GM19463 (cell line): ENCODE measurements around the gene MYOM3.
"Not testable (repeated sequence)": the region's sequence is repeated elsewhere in the genome, so short reads cannot be mapped to it uniquely, and the experiment has no call there.

Experiments used
- ATAC-seq: cut with Tn5 transposase; IDR thresholded peaks from one replicate; pipeline ENCODE4 v1.9.1; 2021; ENCODE audit warnings: mild to moderate bottlenecking, moderate library complexity; ENCODE audit not compliant: unreplicated experiment

Gene MYOM3

DNA sequence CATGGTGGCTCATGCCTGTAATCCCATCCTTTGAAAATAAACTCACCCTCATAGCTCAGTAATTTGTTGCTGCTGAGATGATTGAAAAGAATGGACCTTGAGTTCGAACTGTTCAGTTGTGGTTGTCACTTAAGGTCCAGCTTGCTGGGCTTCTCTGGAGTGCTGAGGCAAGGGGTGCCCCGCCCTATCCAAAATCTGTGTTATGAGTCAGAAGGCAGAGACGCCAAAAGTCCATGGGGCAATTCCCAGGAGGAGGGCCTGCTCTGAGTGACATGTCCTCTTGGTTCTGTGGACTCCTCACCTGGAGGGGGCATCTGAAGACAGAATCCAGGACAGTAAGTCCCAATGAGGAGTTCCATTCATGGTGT is 64.8 kb downstream of the MYOM3 start:
- ATAC-seq = no peak

DNA sequence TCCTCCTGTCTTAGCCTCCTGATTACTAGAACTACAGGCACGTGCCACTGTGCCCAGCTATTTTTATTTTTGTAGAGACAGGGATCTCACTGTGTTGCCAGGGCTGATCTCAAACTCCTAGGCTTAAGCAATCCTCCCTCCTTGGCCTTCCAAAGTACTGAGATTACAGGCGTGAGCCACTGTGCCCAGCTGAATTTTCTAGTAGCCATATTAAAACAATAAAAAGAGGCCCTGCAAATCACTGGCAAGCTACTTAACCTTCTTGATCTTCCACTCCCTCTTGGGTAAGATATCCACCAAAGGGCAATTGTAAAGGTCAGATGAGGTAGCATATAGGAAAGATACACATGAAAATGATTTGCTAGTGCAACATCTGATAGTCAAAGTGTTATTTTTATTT is 66.2 kb downstream of the MYOM3 start:
- ATAC-seq = no peak

DNA sequence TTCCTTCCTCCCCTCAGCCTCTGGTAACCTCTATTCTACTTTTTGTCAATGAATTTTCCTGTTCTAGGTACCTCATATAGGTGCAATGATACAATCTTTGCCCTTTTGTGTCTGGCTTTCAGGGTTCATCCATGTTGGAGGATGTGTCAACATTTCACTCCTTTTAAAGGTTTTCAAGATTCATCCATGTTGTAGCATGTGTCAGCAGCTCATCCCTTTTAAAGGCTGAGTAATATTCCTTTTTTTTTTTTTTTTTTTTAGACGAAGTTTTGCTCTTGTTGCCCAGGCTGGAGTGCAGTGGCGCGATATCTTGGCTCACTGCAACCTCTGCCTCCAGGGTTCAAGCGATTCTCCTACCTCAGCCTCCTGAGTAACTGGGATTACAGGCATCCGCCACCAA is 67.3 kb downstream of the MYOM3 start:
- ATAC-seq = not testable (repeated sequence)

DNA sequence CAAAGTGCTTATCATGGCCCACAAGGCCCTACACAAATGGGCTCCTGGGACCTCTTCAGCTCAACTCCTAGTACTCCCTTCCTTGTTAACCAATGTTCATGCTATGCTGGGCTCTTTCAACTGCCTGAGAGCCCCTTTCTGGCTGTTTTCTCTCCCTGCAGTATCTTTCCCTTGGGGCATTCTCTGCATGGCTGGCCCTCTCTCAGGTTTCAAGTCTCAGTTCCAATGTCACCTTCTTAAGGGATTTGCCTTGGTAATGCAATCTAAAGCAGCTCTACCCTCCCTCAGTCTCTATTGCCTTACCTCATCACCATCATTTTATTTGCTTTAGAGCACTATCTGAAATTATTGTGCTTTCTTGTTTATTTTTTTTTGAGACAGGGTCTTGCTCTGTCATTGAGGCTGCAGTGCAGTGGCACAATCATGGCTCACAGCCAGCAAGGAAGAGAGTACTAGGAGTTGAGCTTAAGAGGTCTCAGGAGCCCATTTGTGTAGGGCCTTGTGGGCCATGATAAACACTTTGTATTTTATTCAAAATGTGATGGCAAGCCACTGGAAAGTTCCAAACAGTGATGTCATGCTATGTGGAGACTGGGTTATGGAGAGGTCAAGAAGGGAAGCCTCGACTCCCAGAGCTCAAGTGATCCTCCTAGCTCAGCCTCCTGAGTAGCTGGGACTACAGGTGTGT is 68.4 kb downstream of the MYOM3 start:
- ATAC-seq = no peak

DNA sequence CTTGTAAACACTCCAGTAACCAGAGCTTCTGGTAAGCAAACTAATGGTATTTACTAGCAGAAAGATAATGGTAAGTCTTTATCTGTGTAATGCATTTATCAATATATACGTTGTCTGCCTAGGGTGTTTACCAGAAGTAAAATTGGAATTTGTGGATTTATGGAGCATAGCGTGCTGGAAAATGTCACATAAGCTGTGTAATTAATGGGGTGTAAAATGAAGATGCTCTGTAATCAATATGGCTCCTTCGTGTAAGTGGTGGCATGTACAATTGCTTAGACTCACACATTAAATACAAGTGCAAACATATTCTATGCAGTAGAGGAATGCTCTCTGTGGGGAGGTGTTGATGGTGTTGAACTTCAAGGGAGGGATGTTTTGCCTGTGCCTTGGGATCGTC is 69.6 kb downstream of the MYOM3 start:
- ATAC-seq = no peak

DNA sequence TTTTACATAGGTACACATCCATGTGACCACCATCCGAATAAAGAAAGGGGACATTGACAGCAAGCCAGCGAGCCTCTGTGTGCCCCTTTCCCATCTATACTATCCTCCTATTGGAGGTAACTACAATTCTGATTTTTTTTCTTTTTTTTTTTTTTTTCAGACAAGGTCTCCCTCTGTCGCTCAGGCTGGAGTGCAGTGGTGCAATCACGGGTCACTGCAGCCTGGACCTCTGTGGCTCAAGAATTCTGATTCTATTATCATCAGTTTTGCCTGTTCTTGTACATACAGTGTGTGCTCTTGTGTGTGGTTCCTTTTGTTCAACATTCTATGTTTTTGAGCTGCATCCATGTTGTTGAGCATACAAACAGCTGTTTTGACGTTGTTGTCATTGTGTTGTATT is 75.8 kb downstream of the MYOM3 start:
- ATAC-seq = no peak

DNA sequence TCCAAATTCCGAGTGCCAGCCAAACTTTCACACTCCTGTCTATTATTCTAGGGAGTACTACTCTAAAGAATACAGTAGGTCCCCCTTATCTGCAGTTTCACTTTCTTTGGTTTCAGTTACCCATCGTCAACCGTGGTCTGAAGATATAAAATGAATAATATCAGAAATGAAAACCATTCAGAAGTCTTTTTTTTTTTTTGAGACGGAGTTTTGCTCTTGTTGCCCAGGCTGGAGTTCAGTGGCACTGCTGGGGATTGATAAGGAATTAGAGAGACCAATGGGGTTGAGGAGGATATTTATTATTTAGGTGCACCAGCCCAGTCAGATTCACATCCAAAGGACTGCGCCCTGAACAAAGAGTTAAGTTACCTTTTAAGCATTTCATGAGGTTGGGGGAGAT is 79.0 kb downstream of the MYOM3 start:
- no peak for ATAC-seq

DNA sequence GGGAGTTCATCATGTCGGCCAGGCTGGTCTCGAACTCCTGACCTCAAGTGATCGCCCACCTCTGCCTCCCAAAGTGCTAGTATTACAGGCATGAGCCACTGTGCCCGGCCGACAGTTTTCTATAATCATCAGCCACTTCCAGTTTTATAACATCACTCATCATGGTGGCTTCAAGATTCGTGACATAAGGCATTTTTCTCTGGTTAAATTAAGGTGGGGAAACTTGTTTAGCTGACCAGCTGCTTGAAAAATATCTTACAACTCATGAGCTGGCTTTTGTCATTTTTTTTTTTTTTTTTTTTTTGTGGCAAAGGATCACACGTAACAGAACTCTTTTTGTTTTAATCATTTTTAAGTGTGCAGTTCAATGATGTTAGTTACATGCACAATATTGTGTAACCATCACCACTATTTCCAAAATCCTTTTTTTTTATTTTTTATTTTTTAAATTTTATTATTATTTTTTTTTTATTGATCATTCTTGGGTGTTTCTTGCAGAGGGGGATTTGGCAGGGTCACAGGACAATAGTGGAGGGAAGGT is 80.9 kb downstream of the MYOM3 start:
- not testable (repeated sequence) for ATAC-seq

DNA sequence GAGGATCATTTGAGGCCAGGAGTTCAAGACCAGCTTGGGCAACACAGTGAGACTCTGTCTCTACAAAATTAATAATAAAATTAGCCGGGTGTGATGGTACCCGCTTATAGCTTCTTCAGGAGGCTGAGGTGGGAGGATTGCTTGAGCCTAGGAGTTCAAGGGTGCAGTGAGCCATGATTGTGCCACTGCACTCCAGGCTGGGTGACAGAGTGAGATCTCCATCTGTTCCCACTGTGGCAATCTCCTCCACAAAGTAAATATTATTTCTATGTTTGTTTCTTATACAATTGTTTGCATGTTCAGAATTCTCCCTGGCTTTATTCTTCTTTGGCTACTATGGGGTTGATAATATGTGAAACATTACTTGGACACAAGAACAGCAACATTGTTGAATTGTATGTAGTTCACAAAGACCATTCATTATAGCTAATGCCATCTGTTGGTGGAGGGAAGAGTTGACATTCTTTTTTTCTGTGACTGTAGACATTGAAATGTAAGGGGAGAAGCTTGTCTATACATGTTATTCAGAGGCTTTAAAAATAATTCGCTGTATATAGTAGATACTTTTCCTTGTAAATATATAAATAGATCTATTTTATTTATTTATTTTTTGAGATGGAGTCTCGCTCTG is 84.0 kb downstream of the MYOM3 start:
- no peak for ATAC-seq

DNA sequence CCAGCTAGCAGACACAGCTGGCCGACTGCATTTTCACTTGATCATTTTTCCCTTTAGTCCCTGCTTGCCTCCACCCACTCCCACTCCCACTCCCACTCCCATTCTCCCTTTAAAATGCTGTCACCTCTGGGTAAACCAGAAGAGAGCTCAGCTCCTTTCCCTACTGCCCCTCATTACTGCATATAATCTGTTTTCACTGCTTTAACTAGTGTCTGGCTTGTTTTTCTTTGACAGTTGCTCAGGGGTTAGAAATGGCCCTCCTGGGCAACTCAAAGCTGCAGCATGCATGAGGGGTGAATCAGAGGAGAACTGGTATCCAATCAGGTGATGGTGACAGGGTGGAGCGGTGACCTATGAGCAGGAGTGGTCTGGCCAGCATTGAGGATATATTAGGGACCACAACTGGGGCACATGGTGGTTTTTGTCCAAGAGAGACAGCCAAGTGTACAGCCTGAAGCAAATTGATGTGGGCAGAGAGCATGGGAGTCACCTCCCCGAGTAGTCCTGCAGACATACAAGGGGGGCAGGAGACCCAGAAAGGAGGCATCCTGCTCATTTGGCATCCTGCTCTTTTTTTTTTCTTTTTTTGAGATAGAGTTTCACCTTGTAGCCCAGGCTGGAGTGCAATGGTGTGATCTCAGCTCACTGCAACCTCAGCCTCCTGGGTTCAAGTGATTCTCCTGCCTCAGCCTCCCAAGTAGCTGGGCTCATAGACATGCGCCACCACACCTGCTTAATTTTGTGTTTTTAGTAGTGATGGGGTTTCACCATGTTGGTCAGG is 89.2 kb downstream of the MYOM3 start:
- no peak for ATAC-seq

DNA sequence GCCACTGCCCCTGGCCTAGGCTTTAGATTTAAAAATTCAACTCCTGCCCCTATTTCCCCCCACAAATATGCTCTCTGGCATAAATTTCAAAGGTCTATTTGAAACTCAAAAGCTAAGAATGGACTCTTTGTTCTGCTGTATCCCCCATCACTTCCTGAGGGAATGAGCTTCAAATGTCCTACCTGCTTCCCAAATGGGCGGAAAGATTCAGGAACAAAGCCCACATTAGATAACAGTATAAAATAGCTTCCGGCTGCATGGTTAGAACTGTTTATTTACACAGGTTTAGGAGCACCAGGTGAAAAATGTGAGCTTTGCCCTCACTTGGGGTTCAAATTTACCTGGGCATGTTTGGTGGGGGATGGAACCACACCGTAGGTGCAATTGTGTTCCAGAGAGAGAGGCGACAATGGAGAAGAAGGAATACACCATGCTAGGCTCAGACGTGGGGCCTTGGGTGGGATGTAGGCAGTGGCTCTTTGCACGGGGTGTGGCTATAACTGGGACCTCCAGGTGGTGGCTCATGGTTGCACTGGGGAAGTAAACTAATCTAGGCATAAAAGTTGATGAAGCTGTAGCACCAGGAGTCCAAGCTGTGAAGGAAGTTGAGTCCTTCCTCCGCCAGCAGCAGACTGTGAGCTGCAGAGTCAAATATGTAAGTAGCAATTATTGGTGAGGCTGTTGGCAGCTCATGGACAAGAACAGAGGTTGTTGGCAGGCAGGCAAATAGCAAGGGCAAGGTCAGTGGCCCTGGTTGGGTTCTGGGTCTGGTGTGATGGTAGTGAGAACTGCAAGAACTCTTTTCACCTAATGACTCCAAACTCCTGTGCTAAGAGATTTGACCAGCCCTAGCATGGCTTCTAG is 90.3 kb downstream of the MYOM3 start:
- ATAC-seq = no peak

DNA sequence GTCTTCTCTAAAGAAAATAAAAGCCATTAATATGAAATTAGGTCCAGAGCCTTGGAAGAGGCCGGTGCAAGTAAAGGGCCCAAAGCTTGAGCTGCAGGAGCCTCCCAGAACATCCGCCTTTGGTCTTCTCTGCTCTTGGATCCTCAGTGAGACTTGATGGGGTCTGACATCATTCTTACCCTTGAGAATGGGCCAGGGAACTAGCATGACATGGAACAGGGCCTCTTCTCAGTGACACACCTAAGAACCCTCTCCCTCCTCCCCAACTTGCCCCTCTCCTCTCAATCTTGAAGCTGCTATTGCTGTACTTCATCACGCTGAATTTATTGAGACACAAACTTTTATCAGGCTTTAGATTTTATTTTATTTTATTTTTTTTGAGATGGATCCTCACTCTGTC is 91.5 kb downstream of the MYOM3 start:
- ATAC-seq = no peak

DNA sequence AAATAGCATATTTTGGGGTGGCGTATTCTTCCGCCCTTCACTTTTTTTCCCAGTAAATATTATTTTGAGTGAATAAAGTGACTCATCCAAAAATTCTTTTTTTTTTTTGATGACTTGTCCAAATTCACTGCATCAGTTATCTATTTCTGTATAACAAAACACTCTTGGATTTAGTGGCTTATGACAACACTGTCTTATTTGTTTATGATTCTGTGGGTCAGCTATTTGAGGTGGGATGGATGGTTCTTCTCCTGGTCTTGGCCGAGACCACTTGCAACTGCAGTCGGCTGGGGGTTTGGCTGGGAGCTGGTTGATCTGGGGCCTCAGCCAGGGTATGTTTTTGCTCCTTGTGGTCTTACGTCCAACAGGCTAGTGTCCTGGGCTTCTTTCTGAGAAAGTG is 91.9 kb downstream of the MYOM3 start:
- ATAC-seq = no peak

DNA sequence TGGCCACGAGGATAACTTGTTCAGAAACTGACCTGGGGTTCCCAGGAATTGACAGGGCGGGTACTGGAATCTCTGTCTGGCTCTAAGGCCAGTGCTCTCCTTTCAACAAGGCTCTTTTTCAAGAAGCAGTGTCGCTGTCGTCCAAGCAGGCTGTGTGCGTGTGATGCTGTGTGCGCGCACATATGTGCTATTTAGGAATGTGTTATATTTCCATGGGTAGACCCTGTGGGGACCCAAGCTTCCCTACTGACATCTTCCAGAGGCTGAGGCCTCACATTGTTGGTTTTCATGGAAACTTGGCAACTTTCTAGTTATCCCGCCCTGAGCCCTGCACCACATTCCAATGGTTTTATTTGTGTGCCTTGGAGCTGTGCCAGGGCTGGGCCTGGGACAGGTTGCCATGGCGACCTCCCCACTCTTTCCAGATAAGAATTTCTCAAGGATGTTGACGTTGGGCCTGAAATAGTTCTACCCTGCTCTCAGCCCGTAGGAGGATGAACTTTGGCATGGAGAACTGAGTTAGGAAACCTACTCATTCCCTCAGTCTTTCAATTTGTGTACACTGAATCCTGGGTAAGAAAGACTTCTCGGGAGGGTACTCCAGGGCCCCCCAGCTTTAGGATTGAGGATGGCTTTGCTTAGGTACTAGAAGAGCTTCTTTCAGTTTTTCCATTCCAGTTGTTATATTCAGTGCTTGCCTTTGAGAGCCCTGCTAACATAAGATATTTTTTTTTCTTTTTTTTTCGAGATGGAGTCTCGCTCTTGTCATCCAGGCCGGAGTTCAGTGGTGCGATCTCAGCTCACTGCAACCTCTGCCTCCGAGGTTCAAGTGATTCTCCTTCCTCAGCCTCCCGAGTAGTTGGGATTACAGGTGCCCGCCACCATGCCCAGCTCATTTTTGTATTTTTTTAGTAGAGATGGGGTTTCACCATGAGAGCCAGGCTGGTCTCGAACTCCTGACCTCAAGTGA is 93.0 kb downstream of the MYOM3 start:
- ATAC-seq = no peak

DNA sequence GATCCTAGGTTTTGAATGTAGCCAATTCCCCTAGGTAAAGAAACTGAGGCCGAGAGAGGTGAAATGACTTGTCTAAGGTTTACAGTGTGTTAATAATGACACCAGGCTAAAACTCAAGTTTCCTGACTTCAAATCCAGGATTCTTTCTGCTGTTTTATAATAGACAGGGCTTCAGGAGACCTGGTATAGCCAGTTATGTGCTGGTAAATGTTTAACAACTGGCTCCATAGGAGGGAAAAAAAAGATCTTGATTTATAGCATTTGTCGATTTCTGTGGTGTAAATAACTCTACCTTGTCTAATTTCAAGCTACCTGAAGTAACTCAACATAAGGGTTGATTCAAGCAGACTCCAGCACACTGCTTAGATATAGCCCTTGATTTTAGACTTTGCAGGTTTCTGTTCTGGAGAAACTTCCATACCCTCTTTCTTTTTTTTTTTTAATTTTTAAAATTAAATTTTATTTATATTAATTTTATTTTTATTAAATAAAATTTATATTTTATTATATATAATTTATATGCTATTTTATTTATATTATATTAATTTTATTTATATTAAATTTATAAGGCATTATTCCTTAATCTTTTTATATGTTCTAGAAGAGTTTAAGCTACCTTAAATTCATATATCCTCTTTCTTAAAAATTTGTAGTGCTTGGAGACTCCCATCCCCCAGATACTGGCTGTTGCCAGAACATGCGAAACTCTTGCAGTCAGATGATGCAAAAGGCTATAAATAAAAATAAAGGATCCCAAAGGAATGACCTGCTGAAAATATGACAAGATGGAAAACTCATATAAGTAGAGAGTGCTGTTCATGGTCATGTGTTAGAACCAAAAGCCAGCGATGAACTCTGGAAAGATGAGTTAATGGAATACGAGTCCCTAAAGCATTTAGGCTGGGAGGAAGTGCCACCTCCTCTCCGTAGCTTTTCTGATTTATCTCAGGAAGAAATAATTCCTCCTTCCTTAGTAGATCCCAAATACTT is 96.4 kb downstream of the MYOM3 start:
- ATAC-seq = no peak

DNA sequence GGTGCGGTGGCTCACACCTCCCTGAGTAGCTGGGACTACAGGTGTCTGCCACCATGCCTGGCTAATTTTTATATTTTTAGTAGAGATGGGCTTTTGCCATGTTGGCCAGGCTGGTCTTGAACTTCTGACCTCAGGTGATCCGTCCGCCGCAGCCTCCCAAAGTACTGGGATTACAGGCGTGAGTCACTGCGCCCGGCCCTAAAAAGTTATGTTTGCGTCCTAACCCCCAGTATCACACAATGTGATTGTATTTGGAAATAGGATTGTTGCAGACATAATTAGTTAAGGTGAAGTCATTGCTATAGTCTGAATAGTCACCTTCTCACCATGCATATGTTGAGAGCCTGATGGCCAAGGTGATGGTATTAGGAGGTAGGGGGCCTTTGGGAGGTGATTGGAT is 99.1 kb downstream of the MYOM3 start:
- ATAC-seq = not testable (repeated sequence)

DNA sequence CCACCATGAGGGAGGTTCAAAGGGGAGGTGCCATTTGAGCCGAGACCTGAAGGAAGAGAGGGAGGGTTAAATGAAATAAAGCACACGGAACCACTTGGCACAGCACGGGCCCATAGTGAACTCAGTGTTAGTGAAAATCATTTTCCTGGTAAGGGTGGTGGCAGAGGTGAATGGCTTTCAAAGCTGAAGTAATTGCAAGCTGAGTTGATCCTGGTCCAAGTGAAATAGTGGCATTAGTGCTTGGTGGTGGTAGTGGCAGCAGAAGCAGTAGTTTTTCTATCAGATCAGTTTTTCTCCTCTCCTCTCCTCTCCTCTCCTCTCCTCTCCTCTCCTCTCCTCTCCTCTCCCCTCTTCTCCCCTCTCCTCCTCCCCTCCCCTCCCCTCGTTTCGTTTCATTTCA is 101.3 kb downstream of the MYOM3 start:
- ATAC-seq = no peak

DNA sequence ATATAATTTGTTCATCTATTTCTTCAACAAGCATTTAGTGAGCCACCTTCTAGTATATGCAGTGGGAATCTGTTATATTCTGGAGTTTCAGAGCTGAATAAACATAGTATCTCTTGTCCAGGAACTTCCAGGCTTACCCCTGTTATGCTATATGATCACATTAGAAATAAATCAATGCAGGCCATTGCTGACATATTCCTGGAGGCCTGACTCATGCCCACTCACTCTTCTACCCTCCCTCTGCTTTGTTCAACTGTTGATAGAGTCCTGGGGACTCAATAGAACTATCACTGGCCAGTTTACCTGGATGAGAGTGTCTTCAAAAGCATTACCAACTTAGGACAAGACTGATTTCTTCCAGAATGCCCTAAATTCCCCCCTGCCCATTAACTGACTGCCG is 102.5 kb downstream of the MYOM3 start:
- no peak for ATAC-seq
